GM18526 (cell line): Measurements from ENCODE around the gene ATRX.

Experiments
- POLR2A ChIP-seq: IDR thresholded peaks from 3 replicates; pipeline ENCODE4 v1.6.1; 2011; ENCODE audit not compliant: insufficient read length; ENCODE audit errors: extremely low read depth

The ATRX gene

DNA sequence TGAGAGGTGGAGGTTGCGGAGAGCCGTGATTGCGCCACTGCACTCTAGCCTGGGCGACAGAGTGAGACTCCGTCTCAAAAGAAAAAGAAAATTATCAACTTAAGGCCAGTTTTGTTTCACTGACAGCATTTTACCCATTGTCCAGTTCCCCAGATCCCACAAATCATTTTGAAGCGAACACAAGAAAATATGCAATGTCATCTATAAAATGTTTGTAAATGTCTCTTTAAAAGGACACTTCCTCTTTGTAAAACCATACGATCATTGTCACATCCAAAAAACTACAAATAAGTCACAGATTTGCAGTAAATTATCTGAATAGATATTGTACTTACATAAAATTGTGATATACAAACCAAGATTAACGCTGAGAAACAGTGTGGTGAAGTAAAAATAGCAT is 147.6 kb downstream of the ATRX start:
- TF ChIP-seq POLR2A: no peak

- TF ChIP-seq POLR2A: no peak
Measured at GRCh38 chrX:77635373-77635772, 150.6 kb downstream of the ATRX start.

- no peak for TF ChIP-seq POLR2A
Measured at GRCh38 chrX:77628294-77629025, 157.6 kb downstream of the ATRX start.

DNA sequence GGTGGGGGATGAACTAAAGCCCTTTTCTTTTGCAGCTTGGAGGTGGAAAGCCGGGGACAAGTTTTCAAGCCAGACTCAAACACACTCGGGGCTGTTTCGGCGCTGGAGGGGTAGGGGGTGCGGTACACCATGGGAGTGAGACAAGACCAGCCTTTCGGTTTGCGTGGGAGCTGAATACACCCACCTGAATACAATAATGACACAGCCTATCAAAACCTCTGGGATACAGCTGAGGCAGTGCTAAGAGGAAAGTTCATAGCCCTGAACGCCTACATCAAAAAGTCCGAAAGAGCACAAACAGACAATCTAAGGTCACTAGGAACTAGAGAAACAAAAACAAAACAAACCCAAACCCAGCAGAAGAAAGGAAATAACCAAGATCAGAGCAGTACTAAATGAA is 163.3 kb downstream of the ATRX start:
- TF ChIP-seq POLR2A: no peak

DNA sequence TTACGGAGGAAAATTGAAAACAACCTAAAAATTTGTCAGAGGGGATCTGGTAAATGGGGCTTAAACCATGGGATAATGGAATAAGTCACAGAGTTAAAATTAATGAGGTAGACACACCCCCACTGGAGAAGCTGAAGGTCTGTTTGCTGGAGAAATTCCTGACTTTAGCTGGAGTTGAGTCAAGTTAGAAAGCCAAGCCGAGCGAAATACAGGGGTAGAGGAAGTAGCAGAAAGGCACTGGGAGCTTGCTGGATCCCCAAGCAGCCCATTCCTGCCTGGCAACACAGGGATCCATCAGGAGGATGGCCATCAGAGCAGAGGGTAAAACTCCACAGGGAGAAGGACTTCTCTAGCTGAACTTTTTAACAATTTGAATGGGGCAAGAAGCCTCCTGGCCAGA is 163.8 kb downstream of the ATRX start:
- no peak for TF ChIP-seq POLR2A

DNA sequence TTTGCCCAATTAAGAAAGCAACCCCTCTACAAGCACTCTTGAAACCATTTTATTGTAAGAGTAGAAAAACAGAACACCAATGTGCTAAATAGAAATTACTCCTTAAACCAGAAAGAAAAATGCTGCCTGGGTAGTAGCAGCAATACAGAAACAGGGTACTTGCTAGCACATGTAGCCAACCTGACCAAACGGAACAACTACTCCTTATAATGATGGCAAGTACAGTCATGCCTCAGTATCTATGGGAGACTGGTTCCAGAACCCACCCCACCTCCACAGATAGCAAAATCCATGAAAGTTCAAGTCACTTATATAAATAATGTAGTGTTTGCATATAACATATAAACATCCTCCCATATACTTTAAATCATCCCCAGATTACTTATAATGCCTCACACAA is 168.8 kb downstream of the ATRX start:
- TF ChIP-seq POLR2A: no peak

GRCh38 chrX:77603635-77604336 is 182.2 kb downstream of the ATRX start:
- TF ChIP-seq POLR2A: no peak

- TF ChIP-seq POLR2A: no peak
Measured at GRCh38 chrX:77597511-77597910, 188.5 kb downstream of the ATRX start.

GRCh38 chrX:77597090-77597489 is 188.9 kb downstream of the ATRX start:
- no peak for TF ChIP-seq POLR2A

DNA sequence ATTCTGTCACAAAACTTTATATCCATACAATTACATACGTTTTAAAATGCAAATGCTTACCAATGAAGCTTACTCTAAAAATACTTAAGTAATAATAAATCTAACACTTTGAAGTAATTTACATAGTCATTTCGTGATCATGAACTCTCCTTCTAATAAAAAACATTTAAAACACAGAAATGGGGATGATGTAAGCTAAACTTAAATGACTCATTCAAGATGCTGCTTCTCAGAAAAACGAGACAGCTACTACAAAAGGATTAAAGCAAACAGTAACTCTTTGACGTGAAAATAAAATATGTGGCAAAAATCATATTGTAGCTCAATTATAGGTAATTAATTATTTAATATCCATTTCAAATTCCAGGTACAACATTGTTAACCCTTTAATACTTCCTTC is 190.2 kb downstream of the ATRX start:
- TF ChIP-seq POLR2A: no peak

DNA sequence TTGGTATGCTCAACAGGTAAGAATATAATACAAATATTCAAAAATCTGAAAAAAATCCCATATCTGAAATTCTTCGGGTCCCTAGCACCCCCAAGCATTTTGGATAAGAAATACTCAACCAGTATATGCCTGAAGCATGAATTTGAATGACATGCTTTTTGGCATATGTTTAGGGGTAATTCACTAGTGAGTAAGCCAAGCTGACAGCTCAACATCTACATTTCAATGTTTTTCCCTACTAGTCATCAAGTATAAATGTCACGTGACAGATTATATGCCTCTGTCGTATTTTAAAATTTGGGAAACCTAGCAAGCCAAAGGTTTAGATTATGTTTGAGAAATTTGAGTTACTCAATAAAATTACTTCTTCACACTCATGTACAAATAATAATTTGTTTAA is 213.7 kb downstream of the ATRX start:
- TF ChIP-seq POLR2A: no peak

GRCh38 chrX:77565278-77565677 is 220.7 kb downstream of the ATRX start:
- no peak for TF ChIP-seq POLR2A

GRCh38 chrX:77564823-77565222 is 221.2 kb downstream of the ATRX start:
- no peak for TF ChIP-seq POLR2A

DNA sequence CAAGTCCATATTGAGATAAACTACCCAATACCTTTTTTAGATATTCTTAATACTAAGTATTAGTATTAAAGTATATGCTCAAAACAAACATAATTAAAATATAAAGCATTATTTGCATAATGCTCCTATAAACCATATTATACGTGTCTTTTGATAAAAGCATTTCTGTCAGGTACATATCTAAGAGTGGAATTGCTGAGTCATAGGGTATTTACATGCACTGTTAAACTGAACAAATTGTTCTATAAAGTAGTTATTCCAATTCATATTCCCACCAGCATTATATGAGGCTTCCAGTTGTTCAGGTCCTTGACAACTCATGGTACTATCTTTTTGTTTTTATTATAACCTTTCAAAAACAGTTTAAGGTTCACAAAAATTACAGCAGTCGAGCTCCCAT is 224.6 kb downstream of the ATRX start:
- TF ChIP-seq POLR2A: no peak

DNA sequence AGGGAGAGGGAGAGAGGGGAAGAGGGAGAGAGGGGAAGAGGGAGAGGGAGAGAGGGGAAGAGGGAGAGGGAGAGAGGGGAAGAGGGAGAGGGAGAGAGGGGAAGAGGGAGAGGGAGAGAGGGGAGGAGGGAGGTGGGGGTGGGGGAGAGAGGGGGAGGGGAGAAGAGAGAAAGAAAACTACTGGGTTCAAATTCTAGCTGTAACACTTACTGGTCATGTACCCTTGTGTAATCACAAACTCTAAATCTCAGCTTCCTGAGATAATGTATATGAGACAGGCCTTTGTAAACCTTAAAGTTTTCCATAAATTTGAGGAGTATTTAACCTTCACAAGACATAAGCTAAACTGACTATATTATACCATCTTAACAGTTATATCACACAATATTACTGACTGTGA is 229.7 kb downstream of the ATRX start:
- TF ChIP-seq POLR2A: no peak

DNA sequence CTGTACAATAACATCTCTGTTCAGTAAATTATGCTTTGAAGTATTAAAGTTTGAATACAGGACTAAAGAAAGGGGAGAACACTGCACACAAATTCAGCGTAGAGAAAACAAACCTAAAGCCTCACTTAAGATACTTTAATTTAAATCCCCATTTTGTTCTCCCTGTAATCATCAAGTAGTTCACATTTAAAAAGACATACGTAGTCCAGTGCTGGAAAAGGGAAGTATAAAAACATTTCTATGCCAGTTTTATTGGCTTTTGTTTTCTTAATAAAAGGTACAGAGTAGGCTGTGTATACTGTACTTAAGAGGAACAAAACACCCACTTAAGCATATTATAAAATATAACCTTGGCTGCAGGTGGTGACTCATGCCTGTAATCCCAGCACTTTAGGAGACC is 237.3 kb downstream of the ATRX start:
- no peak for TF ChIP-seq POLR2A

DNA sequence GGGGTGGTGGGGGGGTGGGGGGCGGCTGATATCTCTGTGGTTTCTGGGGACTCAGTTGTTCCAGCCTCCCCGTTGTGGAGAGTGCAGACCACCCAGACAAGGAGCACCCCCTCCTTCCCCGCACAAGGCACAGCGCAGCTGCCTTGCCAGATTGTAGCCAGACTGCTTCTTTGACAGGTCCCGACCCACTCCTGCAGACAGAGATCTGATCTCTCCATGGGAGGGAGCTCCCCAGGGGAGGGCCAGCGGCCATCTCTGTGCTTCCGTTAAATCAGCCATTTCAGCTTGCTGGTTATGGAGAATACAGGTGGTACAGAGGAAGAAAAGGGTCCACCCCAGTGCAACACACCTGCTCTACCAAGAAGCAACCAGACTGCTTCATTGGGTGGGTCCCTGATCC is 258.0 kb downstream of the ATRX start:
- TF ChIP-seq POLR2A: no peak
